NT2/D1 (cell line): Measurements from ENCODE around the gene KLK14.

ENCODE experiments used
- DNase-seq: peaks from one replicate; pipeline ENCODE4 v3.0.0-alpha.2; 2011; ENCODE audit warnings: low read depth, low spot score
- H3K27me3 ChIP-seq: 2 replicates; pipeline ENCODE4 v1.6.0; 2011; ENCODE audit warnings: mild to moderate bottlenecking; ENCODE audit not compliant: insufficient read length, insufficient read depth
- H3K36me3 ChIP-seq: 2 replicates; pipeline ENCODE4 v1.6.1; 2011; ENCODE audit warnings: mild to moderate bottlenecking, low read length, mixed read lengths; ENCODE audit not compliant: insufficient read depth, insufficient read length
- H3K4me1 ChIP-seq: 2 replicates; pipeline ENCODE4 v1.5.1; 2011; ENCODE audit not compliant: insufficient read depth, insufficient read length
- H3K4me3 ChIP-seq: 2 replicates; pipeline ENCODE4 v1.5.1; 2011; ENCODE audit warnings: low read depth; ENCODE audit not compliant: insufficient read length
- H3K9ac ChIP-seq: 2 replicates; pipeline ENCODE4 v1.6.0; 2011; ENCODE audit warnings: low read depth; ENCODE audit not compliant: insufficient read length
- H3K9me3 ChIP-seq: 2 replicates; pipeline ENCODE4 v1.5.1; 2011; ENCODE audit warnings: mild to moderate bottlenecking, low read length; ENCODE audit not compliant: insufficient read depth
- SUZ12 ChIP-seq: IDR thresholded peaks from 2 replicates; pipeline ENCODE4 v1.6.1; 2011; ENCODE audit not compliant: insufficient read length, insufficient read depth; ENCODE audit errors: extremely low read depth
- YY1 ChIP-seq: IDR thresholded peaks from 2 replicates; pipeline ENCODE4 v1.6.1; 2011; ENCODE audit not compliant: insufficient read length, insufficient read depth
- ZNF274 ChIP-seq: IDR thresholded peaks from 2 replicates; pipeline ENCODE4 v1.6.1; 2011; ENCODE audit warnings: mild to moderate bottlenecking, low read depth, low read length

Gene KLK14

DNA sequence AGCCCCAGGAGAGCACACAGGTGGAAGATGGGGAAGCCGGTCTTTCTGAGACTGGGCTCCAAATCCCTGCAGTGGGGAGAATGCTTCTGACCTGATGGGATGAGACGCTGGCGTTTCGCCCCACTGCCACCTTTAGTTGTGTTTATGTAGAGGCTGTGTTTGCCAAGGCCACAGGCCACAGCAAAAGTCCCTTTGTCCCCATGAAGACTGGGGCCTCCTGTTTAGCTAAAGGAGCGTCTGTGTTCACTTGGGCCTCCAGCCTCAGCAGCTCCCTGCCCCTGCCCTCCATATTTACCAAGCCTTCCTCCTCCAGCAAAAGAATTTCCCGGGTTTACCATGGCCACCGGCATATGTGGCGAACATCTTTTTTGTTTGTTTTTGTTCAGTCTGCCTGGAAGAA lies 10.4 kb upstream of the KLK14 start:
- Histone ChIP-seq H3K4me3 (no peak overlapping the region), H3K9me3 (no peaks in the 10 kb centered on the region), H3K4me1 (peaks cover 6% of the 10 kb centered on the region), H3K36me3 (peaks cover 4% of the 10 kb centered on the region), H3K27me3 (no peaks in the 10 kb centered on the region), H3K9ac (no peak overlapping the region)
- no peak for TF ChIP-seq YY1
- no peak for TF ChIP-seq SUZ12
- no peak for TF ChIP-seq ZNF274
- no peak for DNase-seq

DNA sequence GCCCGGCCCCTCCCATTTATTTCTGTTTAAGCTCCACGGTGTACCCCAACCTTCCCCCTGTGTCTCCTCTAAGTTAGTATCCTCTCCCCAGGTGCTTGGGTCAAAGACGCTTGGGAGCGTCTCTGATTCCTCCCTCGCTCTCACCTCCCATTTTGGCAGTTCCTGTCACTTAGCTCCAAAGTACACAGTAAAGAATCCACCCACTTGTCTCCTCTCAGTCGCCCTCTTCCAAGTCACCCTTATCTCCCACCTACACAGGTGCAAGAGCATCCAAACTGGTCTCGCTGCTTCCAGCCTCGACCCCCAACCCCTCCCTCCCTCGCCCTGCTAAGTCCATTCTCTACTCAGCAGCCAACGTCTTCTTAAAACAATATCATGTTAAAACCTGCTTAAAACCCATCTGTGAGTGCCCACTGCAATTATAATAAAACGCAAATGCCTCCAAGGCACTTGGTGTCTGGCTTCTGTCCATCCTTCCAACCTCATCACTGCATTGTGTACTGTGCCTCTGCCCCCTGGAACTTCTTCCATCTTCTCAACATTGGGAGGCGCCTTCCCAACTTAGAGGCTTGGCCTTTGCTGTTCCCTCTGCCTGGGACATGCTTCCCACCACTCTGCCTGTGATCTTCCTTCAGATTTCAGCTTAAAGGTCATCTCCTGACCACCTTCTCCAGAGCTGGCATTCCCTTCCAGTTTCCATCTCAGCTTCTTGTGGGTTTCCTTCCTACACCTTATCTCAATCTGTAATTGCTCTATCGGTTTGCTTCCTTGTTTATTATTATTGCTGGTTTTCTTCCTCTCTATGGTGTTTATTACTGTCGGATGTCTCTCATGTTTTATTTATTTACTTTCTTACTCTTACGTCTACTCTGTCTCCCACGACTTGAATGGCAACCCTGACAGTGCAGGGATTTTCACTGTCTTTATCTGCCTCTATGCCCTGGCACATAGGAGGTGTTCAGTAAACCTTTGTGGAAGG lies 9.5 kb upstream of the KLK14 start:
- no peak overlapping the region for H3K4me3 ChIP-seq
- H3K36me3 ChIP-seq: no peaks in the 10 kb centered on the region
- no peaks in the 10 kb centered on the region for H3K9me3 ChIP-seq
- TF ChIP-seq ZNF274 (no peak), YY1 (no peak), SUZ12 (no peak)
- DNase-seq: no peak
- peaks cover 6% of the 10 kb centered on the region for H3K4me1 ChIP-seq
- no peak overlapping the region for H3K9ac ChIP-seq
- H3K27me3 ChIP-seq: no peaks in the 10 kb centered on the region

DNA sequence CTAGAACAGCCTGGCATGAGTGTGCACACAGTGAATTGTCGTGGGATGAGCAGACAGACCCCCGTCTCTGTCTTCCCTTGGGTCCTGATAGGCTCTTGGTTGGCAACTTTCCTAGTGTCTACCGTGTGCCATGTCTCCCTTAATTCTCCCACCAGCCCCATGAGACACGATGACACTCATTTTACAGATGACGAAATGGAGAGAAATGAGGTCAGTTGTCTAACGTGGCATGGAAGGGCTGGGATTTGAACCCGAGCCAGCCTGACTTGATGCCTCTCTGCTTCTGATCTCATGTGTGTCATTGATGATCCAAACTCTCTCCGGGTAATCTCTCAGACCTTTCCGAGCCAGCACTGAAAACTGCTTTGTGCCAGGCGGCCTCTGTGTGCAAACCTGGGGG lies 8.4 kb upstream of the KLK14 start:
- TF ChIP-seq YY1 (no peak), SUZ12 (no peak), ZNF274 (no peak)
- H3K4me1 ChIP-seq: peaks cover 9% of the 10 kb centered on the region

DNA sequence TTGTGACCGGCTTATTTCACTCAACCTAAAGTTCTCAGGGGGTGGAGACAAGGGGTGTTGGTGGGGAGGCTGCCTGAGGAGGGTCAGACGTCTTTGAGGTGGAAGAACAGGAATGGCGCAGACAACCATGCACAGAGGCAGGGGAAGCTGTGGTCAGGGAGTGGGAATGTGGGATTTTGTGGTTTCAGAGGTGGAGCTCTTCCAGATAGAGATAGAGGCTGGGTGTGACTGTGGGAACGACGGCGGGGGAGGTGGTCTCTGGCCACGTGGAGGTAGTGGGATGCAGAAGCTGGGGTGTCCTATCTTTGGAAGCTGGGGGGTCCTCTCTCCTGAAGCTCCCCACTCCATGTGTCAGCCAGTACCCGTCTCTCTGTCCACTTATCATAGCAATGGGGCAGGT lies 7.8 kb upstream of the KLK14 start:
- no peak for TF ChIP-seq SUZ12
- TF ChIP-seq ZNF274: no peak
- no peak for TF ChIP-seq YY1
- Histone ChIP-seq H3K27me3 (no peaks in the 10 kb centered on the region), H3K4me1 (peaks cover 9% of the 10 kb centered on the region), H3K36me3 (no peaks in the 10 kb centered on the region), H3K4me3 (no peak overlapping the region), H3K9ac (no peak overlapping the region), H3K9me3 (no peaks in the 10 kb centered on the region)
- DNase-seq: no peak

More for the DNA sequence above, 8.4 kb upstream of the KLK14 start:
- H3K27me3 ChIP-seq: no peaks in the 10 kb centered on the region
- no peaks in the 10 kb centered on the region for H3K36me3 ChIP-seq
- no peak overlapping the region for H3K4me3 ChIP-seq
- no peak overlapping the region for H3K9ac ChIP-seq
- no peak for DNase-seq
- no peaks in the 10 kb centered on the region for H3K9me3 ChIP-seq

DNA sequence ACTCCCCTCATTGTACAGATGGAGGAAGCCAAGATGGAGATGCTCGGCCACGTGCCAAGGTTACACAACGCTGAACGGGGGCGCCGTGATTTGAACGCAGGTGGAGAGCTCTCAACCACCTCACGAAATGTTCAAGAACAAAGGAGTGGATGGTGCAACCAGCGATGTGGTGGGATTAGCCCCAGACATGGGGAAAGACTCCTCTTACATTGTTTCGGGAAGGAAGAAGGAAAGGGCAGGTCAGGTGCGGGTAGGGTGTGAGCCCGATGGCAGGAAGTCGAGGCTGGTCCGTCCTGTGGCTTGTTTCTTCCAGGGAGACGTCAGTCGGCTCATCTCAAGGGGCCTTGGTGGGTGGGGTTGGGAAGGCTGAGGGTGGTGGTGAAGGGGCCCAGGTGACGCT lies 7.1 kb upstream of the KLK14 start:
- Histone ChIP-seq H3K27me3 (no peaks in the 10 kb centered on the region), H3K4me3 (no peak overlapping the region), H3K9ac (no peak overlapping the region), H3K9me3 (no peaks in the 10 kb centered on the region), H3K4me1 (peaks cover 9% of the 10 kb centered on the region), H3K36me3 (no peaks in the 10 kb centered on the region)
- no peak for TF ChIP-seq SUZ12
- no peak for TF ChIP-seq YY1
- TF ChIP-seq ZNF274: no peak
- no peak for DNase-seq

DNA sequence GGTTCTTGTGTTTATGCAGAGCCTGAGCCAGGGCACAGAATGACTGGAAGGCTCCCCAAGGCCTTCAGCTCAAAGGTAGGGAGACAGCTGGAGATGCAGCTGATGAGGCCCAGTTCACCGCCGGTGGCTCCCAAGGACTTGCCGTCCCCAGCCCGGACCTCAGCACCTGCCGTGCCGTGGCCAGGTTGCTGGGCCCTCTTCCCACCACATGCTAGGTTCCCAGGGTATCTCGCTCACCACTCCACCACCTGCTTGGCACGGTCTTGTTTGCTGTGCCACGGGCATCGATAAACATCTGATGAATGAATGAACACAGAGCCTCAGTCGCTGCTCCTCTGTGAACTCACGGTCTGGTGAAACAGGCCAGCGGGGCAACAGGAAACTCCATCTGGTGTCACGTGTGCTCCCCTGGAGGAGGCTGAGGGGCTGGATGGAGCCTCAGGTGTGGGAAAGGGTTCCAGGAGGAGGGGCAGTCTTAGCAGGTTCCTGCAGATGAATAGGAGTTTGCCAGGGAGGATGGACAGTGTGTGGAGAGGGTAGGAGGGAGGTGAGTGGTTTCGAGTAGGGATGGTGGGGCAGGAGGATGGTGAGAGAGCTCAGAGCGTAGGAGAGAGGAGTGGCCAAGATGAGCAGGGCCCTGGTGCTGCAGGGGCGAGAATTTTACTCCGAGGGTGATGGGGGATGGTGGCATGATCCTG lies 3.6 kb upstream of the KLK14 start:
- Histone ChIP-seq H3K9ac (no peak overlapping the region), H3K4me3 (no peak overlapping the region), H3K4me1 (peaks cover 6% of the 10 kb centered on the region), H3K36me3 (no peaks in the 10 kb centered on the region), H3K27me3 (no peaks in the 10 kb centered on the region), H3K9me3 (no peaks in the 10 kb centered on the region)
- no peak for DNase-seq
- TF ChIP-seq YY1: no peak
- no peak for TF ChIP-seq SUZ12
- TF ChIP-seq ZNF274: no peak

DNA sequence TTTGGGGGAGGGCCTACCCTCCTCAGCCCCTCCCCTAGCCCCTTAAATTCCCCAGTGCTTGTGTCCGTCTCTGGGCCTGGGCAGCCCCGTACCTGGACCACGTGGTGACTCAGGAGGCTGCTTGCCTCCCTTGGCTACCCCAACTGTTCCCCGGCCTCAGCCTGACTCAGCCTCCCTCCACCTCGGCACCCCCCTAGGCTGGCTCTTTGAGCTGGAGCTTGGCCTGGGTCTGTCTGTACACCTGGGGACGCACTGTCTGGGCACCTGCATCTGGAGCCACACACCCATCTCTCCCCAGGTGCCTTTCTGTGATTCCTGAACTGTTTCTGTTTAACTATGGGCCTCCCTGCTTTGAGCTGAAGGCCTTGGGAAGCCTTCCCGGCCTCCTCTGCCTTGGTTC lies 1.8 kb upstream of the KLK14 start:
- TF ChIP-seq ZNF274 (no peak), YY1 (no peak), SUZ12 (no peak)
- Histone ChIP-seq H3K4me1 (peaks cover 6% of the 10 kb centered on the region), H3K9me3 (no peaks in the 10 kb centered on the region), H3K4me3 (no peak overlapping the region), H3K27me3 (no peaks in the 10 kb centered on the region), H3K36me3 (no peaks in the 10 kb centered on the region), H3K9ac (no peak overlapping the region)
- DNase-seq: no peak
